CD4-positive, alpha-beta T cell treated with Interleukin-17A for 4 hours (primary cell): ENCODE measurements around the gene STK25.

Source experiments
- DNase-seq: peaks from one replicate; pipeline ENCODE4 v3.0.0-alpha.2; 2020; ENCODE audit warnings: mixed read lengths

STK25 gene

GRCh38 chr2:241508240-241509154 lies at the start of gene STK25:
STK25 (minus strand) TSS chr2:241508584; CDS start chr2:241508035, 549 bp downstream.
- DNase-seq, result peak; percentile 98

GRCh38 chr2:241556746-241557145 lies 48.4 kb upstream of the STK25 start:
- DNase-seq, result no peak

GRCh38 chr2:241555711-241556110 lies 47.3 kb upstream of the STK25 start:
- DNase-seq, result no peak

- no peak for DNase-seq
These were observed 46.4 kb upstream of the STK25 start for GRCh38 chr2:241554610-241555322.

- DNase-seq, result no peak
These were observed 45.6 kb upstream of the STK25 start for GRCh38 chr2:241553981-241554380.

- no peak for DNase-seq
These were observed 45.1 kb upstream of the STK25 start for GRCh38 chr2:241553512-241553830.

GRCh38 chr2:241551998-241552737 lies 43.8 kb upstream of the STK25 start:
- DNase-seq, result no peak

GRCh38 chr2:241551599-241551997 lies 43.2 kb upstream of the STK25 start:
- DNase-seq, result no peak

GRCh38 chr2:241550616-241551580 lies 42.5 kb upstream of the STK25 start:
- no peak for DNase-seq

- no peak for DNase-seq
These were observed 40.1 kb upstream of the STK25 start for GRCh38 chr2:241548451-241548835.

GRCh38 chr2:241547781-241548450 lies 39.5 kb upstream of the STK25 start:
- DNase-seq, result no peak

- no peak for DNase-seq
These were observed 38.6 kb upstream of the STK25 start for GRCh38 chr2:241546771-241547498.

- DNase-seq, result no peak
These were observed 37.4 kb upstream of the STK25 start for GRCh38 chr2:241545523-241546473.

GRCh38 chr2:241545106-241545505 lies 36.7 kb upstream of the STK25 start:
- no peak for DNase-seq

- DNase-seq, result no peak
These were observed 33.9 kb upstream of the STK25 start for GRCh38 chr2:241542278-241542605.

GRCh38 chr2:241541564-241542277 lies 33.3 kb upstream of the STK25 start:
- DNase-seq, result no peak

GRCh38 chr2:241540771-241541561 lies 32.6 kb upstream of the STK25 start:
- DNase-seq, result peak; percentile 54

GRCh38 chr2:241540401-241540770 lies 32.0 kb upstream of the STK25 start:
- no peak for DNase-seq
